ENCODE results near the gene RCOR2. TPM values are rescaled to one million over a fixed set of nuclear protein-coding genes. Genes with fewer than 3 reads are reported as not detected.
A peak's percentile ranks its signal among the peaks of the same experiment; 100 is the strongest.

The RCOR2 gene
- total RNA-seq, 1 donor from 2014 or later = 70.6 TPM

- H3K79me2 ChIP-seq (ENCODE audit: low read depth) = peaks cover 58% of the 10 kb centered on the region
- peaks cover 58% of the 10 kb centered on the region for H4K20me1 ChIP-seq (ENCODE audit: low read depth)
- peaks cover 6% of the 10 kb centered on the region for H3K4me1 Mint-ChIP-seq
Observed at GRCh38 chr11:63893355-63893754, 23.6 kb downstream of the RCOR2 start.

GRCh38 chr11:63892228-63892627, 24.7 kb downstream of the RCOR2 start:
- peaks cover 2% of the 10 kb centered on the region for H3F3A ChIP-seq (ENCODE audit: low read depth)
- H3K27ac Mint-ChIP-seq = no peak overlapping the region
- peaks cover 69% of the 10 kb centered on the region for H4K20me1 ChIP-seq (ENCODE audit: low read depth)
- peaks cover 70% of the 10 kb centered on the region for H3K79me2 ChIP-seq (ENCODE audit: low read depth)
- no peak overlapping the region for H3K4me3 Mint-ChIP-seq
- H3K9ac ChIP-seq = no peak overlapping the region
- TF ChIP-seq CTCF (IDR thresholded peaks at IDR 0.05) = no peak
- TF ChIP-seq EZH2 (IDR thresholded peaks at IDR 0.05) = no peak
- no peak for TF ChIP-seq EZH2phosphoT487 (IDR thresholded peaks at IDR 0.05)
- H3K9me3 Mint-ChIP-seq = no peaks in the 10 kb centered on the region
- no peaks in the 10 kb centered on the region for H3K9me3 ChIP-seq (ENCODE audit: low read depth)
- no peaks in the 10 kb centered on the region for H3K36me3 ChIP-seq
- H3K27me3 Mint-ChIP-seq (ENCODE audit: insufficient read depth, low read depth) = no peaks in the 10 kb centered on the region
- H3K4me3 ChIP-seq = no peak overlapping the region
- peaks cover 26% of the 10 kb centered on the region for H3K36me3 Mint-ChIP-seq
- no peak overlapping the region for H3K27ac ChIP-seq
- peaks cover 15% of the 10 kb centered on the region for H3K4me1 Mint-ChIP-seq
- peak; percentile 34 for DNase-seq (ENCODE audit: low spot score)
- no peak overlapping the region for H3K4me2 ChIP-seq
- H3K4me1 ChIP-seq = peaks cover 11% of the 10 kb centered on the region
- H3K27me3 ChIP-seq = no peaks in the 10 kb centered on the region
- H2AFZ ChIP-seq (replicated peaks) = no peak overlapping the region

More at GRCh38 chr11:63893355-63893754, 23.6 kb downstream of the RCOR2 start:
- Histone ChIP-seq H3K4me1 (peaks cover 5% of the 10 kb centered on the region), H3K9ac (no peak overlapping the region), H3K27me3 (no peaks in the 10 kb centered on the region), H3K36me3 (no peaks in the 10 kb centered on the region), H3K27ac (no peak overlapping the region), H3K4me2 (no peak overlapping the region), H2AFZ (replicated peaks) (no peak overlapping the region), H3K4me3 (no peak overlapping the region), H3K9me3 (ENCODE audit: low read depth) (no peaks in the 10 kb centered on the region), H3F3A (ENCODE audit: low read depth) (peaks cover 2% of the 10 kb centered on the region)
- H3K9me3 Mint-ChIP-seq = no peaks in the 10 kb centered on the region
- H3K4me3 Mint-ChIP-seq = no peak overlapping the region
- no peak for DNase-seq (ENCODE audit: low spot score)
- no peak for TF ChIP-seq EZH2phosphoT487 (IDR thresholded peaks at IDR 0.05)
- no peak for TF ChIP-seq CTCF (IDR thresholded peaks at IDR 0.05)
- no peak for TF ChIP-seq EZH2 (IDR thresholded peaks at IDR 0.05)
- no peaks in the 10 kb centered on the region for H3K27me3 Mint-ChIP-seq (ENCODE audit: insufficient read depth, low read depth)
- H3K27ac Mint-ChIP-seq = no peak overlapping the region
- H3K36me3 Mint-ChIP-seq = peaks cover 29% of the 10 kb centered on the region

GRCh38 chr11:63890368-63890767, 26.6 kb downstream of the RCOR2 start:
- Histone ChIP-seq H3K4me3 (no peak overlapping the region), H4K20me1 (ENCODE audit: low read depth) (peaks cover 84% of the 10 kb centered on the region), H3K9ac (no peak overlapping the region), H3F3A (ENCODE audit: low read depth) (peaks cover 2% of the 10 kb centered on the region), H3K27me3 (no peaks in the 10 kb centered on the region), H3K4me1 (peaks cover 11% of the 10 kb centered on the region), H3K79me2 (ENCODE audit: low read depth) (peaks cover 87% of the 10 kb centered on the region), H3K36me3 (no peaks in the 10 kb centered on the region), H3K4me2 (no peak overlapping the region), H3K9me3 (ENCODE audit: low read depth) (no peaks in the 10 kb centered on the region), H2AFZ (replicated peaks) (no peak overlapping the region), H3K27ac (no peak overlapping the region)
- Mint-ChIP-seq H3K36me3 (peaks cover 15% of the 10 kb centered on the region), H3K4me1 (peaks cover 20% of the 10 kb centered on the region), H3K27me3 (ENCODE audit: insufficient read depth, low read depth) (no peaks in the 10 kb centered on the region), H3K4me3 (no peak overlapping the region), H3K9me3 (no peaks in the 10 kb centered on the region), H3K27ac (no peak overlapping the region)
- no peak for DNase-seq (ENCODE audit: low spot score)
- no peak for TF ChIP-seq EZH2 (IDR thresholded peaks at IDR 0.05)
- no peak for TF ChIP-seq EZH2phosphoT487 (IDR thresholded peaks at IDR 0.05)
- TF ChIP-seq CTCF (IDR thresholded peaks at IDR 0.05) = no peak

All from neural progenitor cell (in vitro differentiated cells).